Measurements from ENCODE around the gene FGFBP2. TPM values are rescaled to one million over a fixed set of nuclear protein-coding genes. Genes with fewer than 3 reads are reported as not detected.

The FGFBP2 gene
- total and polyA plus RNA-seq, 11 donors, result 0.39 to 15.6 (median 1.4) TPM

DNA sequence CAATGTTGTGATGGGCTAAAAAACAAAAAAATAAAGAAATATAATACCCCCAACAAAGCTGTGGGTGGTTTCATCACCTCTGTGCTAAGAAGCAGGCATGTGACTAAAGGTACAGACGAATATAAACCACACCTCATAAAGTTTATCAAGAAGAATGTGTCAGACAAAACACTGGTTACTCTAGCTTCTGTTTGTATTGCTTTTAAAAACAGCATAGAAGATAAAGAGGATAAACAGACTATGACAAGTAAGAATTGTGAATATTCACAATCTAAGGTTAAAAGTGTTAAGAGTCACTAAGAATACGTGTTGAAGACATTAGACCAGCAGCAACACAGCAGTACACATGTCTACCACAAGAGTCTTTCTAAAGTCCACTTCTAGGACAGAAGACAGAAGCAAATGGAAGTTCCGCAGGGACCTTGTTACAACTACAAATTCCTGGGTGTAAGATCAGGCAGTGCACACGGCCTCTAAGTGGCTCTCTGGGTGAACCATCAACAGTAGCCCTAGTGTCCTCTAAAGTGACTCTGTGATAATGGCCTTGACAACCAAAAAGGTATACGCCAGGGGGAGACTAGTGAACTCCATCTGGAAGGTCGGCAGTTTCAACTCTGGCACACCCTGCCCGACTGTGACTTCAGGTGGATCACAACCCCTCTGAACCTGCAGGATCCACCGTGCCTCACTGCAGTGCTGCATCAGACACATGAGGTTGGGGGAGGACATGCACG, 8.3 kb upstream of the FGFBP2 start:
- Histone ChIP-seq H3K4me3 (no peak overlapping the region), H3K27me3 (no peaks in the 10 kb centered on the region), H3K36me3 (peaks cover 0 to 13% (median 0%) of the 10 kb centered on the region in 9 donors), H3K9me3 (peaks cover 0 to 6% (median 0%) of the 10 kb centered on the region in 12 donors), H3K27ac (no peak overlapping the region), H3K4me1 (peaks cover 0 to 3% (median 0%) of the 10 kb centered on the region in 12 donors)
- intact Hi-C loops (cut with DNase I), result no loop called here
- DNase-seq (no peak), ATAC-seq (no peak)
- TF ChIP-seq, protein P1, sequence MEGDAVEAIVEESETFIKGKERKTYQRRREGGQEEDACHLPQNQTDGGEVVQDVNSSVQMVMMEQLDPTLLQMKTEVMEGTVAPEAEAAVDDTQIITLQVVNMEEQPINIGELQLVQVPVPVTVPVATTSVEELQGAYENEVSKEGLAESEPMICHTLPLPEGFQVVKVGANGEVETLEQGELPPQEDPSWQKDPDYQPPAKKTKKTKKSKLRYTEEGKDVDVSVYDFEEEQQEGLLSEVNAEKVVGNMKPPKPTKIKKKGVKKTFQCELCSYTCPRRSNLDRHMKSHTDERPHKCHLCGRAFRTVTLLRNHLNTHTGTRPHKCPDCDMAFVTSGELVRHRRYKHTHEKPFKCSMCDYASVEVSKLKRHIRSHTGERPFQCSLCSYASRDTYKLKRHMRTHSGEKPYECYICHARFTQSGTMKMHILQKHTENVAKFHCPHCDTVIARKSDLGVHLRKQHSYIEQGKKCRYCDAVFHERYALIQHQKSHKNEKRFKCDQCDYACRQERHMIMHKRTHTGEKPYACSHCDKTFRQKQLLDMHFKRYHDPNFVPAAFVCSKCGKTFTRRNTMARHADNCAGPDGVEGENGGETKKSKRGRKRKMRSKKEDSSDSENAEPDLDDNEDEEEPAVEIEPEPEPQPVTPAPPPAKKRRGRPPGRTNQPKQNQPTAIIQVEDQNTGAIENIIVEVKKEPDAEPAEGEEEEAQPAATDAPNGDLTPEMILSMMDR (IDR thresholded peaks at IDR 0.05), result no peak
- no peak for TF ChIP-seq POLR2A (IDR thresholded peaks at IDR 0.05)
- 86 to 90% (median 88%) methylated on average over 7 to 9 of the region's 9 CpGs for WGBS, 4 donors

- intact Hi-C loops (cut with DNase I), result no loop called here
- ATAC-seq (no peak), DNase-seq (no peak)
- Histone ChIP-seq H3K4me3 (no peak overlapping the region), H3K4me1 (no peaks in the 10 kb centered on the region), H3K9me3 (peaks cover 0 to 9% (median 0%) of the 10 kb centered on the region in 12 donors), H3K36me3 (peaks cover 0 to 13% (median 0%) of the 10 kb centered on the region in 9 donors), H3K27me3 (no peaks in the 10 kb centered on the region), H3K27ac (no peak overlapping the region)
- TF ChIP-seq POLR2A (IDR thresholded peaks at IDR 0.05), result no peak
- TF ChIP-seq, protein P1 (IDR thresholded peaks at IDR 0.05), result no peak
- WGBS, 4 donors, result 82 to 87% (median 84%) methylated on average over 11 of the region's 11 CpGs
Measured at GRCh38 chr4:15968551-15969300, 5.8 kb upstream of the FGFBP2 start.

GRCh38 chr4:15965325-15965724, 2.4 kb upstream of the FGFBP2 start:
- no peak overlapping the region for H3K4me3 ChIP-seq
- no peaks in the 10 kb centered on the region for H3K27me3 ChIP-seq
- H3K27ac ChIP-seq, result no peak overlapping the region
- 86 to 93% (median 88%) methylated on average over 5 of the region's 5 CpGs for WGBS, 4 donors
- DNase-seq (no peak), ATAC-seq (no peak)
- TF ChIP-seq POLR2A (IDR thresholded peaks at IDR 0.05), result no peak
- TF ChIP-seq, protein P1 (IDR thresholded peaks at IDR 0.05), result no peak
- peaks cover 0 to 10% (median 0%) of the 10 kb centered on the region in 9 donors for H3K36me3 ChIP-seq
- H3K4me1 ChIP-seq, result peaks cover 0 to 13% (median 2%) of the 10 kb centered on the region in 12 donors
- H3K9me3 ChIP-seq, result peaks cover 0 to 9% (median 0%) of the 10 kb centered on the region in 12 donors
- intact Hi-C loops (cut with DNase I), result no loop called here

GRCh38 chr4:15964159-15964558, 1.2 kb upstream of the FGFBP2 start:
- intact Hi-C loops (cut with DNase I), result loop anchor here in 2 of 10 donors (5.0 kb wide), 1 partner anchor 38 kb away; no protein-coding TSS in a partner anchor
- no peak for ATAC-seq
- Histone ChIP-seq H3K9me3 (peaks cover 0 to 9% (median 0%) of the 10 kb centered on the region in 12 donors), H3K4me1 (peaks cover 0 to 13% (median 2%) of the 10 kb centered on the region in 12 donors), H3K4me3 (no peak overlapping the region), H3K27me3 (no peaks in the 10 kb centered on the region), H3K36me3 (peaks cover 0 to 8% (median 0%) of the 10 kb centered on the region in 9 donors), H3K27ac (no peak overlapping the region)
- TF ChIP-seq, protein P1 (IDR thresholded peaks at IDR 0.05), result no peak
- TF ChIP-seq POLR2A (IDR thresholded peaks at IDR 0.05), result no peak
- WGBS, 4 donors, result 72 to 82% (median 78%) methylated on average over 5 of the region's 5 CpGs
- no peak for DNase-seq
